Keratinocyte (primary cell): Measurements from ENCODE around the gene SLC26A4.

Source experiments
- CTCF ChIP-seq, 3 experiments: IDR thresholded peaks in 1 of 3; conservative IDR thresholded peaks in 1 of 3; optimal IDR thresholded peaks in 1 of 3; 2 replicates in 2 of 3; 3 replicates in 1 of 3; pipeline versions ENCODE3 to v1.5.1; 2011; ENCODE audit warnings: low read length in 3 of 3, mild to moderate bottlenecking in 3 of 3, moderate library complexity in 2 of 3, control low read depth in 1 of 3, inconsistent platforms in 1 of 3; ENCODE audit not compliant: insufficient read depth in 2 of 3; ENCODE audit errors: extremely low read depth in 1 of 3
- EZH2 ChIP-seq: IDR thresholded peaks from one replicate; pipeline ENCODE4 v1.6.1; 2012; ENCODE audit warnings: inconsistent platforms, mild to moderate bottlenecking, low read length, moderate library complexity

GRCh38 chr7:107684947-107685463 is 24.4 kb downstream of the SLC26A4 start:
- TF ChIP-seq CTCF (optimal IDR thresholded peaks at IDR 0.05 in 1 of 3, IDR thresholded peaks at IDR 0.05 in 1 of 3, conservative IDR thresholded peaks at IDR 0.05 in 1 of 3; ENCODE audit: extremely low read depth in 1 of 3, insufficient read depth in 2 of 3, low read length in 3 of 3) (no peak), EZH2 (no peak)
